Stimulated activated naive CD8-positive, alpha-beta T cell treated with anti-CD3 and anti-CD28 coated beads, Interleukin-15, Interleukin-2, amounts not matched to agents 100 U/mL and 50 U/mL, for 24 hours (primary cell): ENCODE measurements around the gene LDB2.

Experiments used
- ATAC-seq: fragments of 150-1000 bp; cut with Tn5 transposase; one replicate; pipeline ENCODE4 v1.10.0; 2021
- DNase-seq: peaks from one replicate; pipeline ENCODE4 v3.0.0; 2021

LDB2 gene

DNA sequence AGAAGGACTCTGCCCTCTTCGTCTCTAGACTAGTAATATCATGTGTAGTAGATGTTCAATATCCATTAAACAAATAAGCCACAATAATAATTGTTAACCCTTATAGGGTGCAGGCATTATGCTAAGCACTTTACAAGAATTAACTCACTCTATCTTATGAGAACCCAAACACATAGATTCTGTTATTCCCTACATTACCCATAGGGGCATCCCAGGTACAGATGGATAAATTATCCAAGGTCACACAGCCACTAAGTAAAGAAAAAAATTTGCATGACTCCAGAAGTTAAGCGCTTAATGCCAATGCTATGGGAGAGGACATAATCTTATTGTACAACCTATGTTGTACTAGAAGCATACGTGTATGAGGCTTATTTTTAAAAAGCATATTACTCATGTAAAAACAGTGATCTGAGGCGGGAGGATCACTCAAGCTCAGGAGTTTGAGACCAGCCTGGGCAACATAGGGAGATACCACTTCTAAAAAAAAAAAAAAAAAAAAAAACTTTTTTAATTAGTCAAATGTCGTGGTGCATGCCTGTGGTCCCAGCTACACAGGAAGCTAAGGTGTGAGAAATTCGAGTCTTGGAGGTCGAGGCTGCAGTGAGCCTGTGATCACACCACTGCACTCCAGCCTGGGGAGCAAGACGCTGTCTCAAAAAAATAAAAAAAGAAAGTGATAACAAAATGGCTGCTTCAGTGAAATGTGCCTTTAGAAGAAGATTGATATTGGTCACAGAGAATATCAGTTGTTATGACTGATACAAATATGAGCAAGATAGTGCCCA, 13.6 kb downstream of the LDB2 start:
- ATAC-seq = no peak

DNA sequence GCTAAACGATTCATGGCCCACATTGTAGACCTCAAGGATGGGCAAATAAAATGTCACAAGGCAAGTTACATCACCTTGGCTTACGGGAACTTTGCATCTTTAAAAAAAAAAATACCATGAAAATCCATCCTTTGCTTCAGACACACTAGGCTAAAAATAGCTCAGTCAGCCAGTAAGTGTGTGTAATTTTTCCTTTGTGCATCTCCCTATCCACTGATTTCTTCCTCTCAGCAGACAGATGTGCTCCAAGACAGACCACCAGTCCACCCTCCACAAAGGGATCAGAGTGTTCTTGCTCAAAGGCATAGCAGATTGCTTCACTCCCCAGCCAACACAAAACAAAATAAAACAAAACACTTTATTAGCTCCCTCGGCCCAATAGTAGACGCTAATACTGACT, 14.6 kb downstream of the LDB2 start:
- ATAC-seq = no peak
- no peak for DNase-seq

More for the DNA sequence above, 13.6 kb downstream of the LDB2 start:
- DNase-seq = no peak

- ATAC-seq = no peak
- no peak for DNase-seq
Measured at GRCh38 chr4:16881151-16881884, 17.1 kb downstream of the LDB2 start.

GRCh38 chr4:16875487-16875886, 23.0 kb downstream of the LDB2 start:
- ATAC-seq = no peak
- DNase-seq = no peak

DNA sequence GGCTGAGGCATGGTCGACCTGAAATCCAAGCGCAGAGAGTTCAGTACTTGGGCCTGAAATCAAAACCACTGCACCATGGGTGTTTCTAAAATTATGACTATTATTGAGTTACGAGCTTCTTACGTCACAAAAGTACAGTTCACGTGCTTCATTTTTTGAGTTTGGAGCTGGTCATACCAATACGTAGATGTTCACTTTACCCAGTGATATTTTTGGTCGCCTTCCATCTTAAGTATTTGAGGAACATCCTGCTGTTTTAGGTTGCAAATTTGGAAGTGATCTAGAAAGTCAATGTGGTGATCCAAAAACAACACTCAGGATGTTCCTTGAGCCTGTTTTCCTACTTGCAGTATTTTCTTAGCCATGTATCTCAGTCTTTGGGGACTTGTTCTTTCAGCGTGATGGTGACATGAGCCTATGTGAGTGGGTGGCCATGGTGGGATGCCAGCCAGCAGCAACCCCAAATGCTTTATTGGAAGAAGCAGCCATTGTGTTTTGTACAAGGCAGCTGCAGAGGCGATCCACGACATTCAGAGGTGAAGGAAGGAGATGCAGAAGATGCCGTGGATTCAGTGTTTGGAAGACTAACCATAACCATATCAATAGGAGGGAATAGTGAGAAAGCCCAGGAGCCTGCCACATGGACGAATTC, 28.7 kb downstream of the LDB2 start:
- ATAC-seq (no peak), DNase-seq (no peak)

DNA sequence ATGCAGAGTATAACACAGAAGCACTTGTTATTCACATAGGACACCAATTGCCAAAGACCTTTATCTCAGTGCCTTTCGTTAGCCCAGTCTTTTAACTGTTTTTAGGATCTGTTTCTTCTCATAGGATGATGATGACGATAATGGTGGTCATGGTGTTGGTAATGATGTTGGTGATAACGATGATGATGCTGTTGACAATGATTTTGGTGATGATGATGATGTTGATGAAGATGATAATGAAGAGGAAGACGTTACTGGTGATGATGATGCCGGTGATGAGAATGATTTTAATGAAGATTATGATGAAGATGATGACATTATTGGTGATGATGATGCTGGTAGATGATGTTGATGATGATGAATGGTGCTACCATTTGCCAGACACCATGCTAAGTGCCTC, 29.8 kb downstream of the LDB2 start:
- DNase-seq = no peak
- no peak for ATAC-seq

DNA sequence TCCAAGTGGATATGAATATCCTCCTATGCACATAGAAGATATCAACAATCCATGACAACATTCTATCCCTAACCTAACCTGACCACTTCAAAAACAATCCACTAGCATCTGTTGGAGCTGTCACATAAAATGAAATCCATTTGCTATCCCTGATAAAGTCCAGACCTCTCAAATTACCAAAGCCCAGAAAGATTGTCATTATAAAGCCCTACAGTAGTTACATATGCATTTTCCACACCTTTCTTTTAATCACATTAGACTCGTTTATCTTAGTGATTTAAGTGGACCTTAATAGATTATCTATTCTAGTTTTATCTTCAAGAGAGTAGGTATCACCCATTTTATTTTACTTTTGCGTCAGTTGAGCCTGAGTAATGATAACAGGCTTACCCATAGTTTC, 30.6 kb downstream of the LDB2 start:
- no peak for DNase-seq
- ATAC-seq = no peak

GRCh38 chr4:16866974-16867373, 31.5 kb downstream of the LDB2 start:
- DNase-seq (no peak), ATAC-seq (no peak)

- DNase-seq (no peak), ATAC-seq (no peak)
Measured at GRCh38 chr4:16865897-16866283, 32.6 kb downstream of the LDB2 start.

- ATAC-seq = no peak
- DNase-seq = no peak
Measured at GRCh38 chr4:16865209-16865896, 33.1 kb downstream of the LDB2 start.

DNA sequence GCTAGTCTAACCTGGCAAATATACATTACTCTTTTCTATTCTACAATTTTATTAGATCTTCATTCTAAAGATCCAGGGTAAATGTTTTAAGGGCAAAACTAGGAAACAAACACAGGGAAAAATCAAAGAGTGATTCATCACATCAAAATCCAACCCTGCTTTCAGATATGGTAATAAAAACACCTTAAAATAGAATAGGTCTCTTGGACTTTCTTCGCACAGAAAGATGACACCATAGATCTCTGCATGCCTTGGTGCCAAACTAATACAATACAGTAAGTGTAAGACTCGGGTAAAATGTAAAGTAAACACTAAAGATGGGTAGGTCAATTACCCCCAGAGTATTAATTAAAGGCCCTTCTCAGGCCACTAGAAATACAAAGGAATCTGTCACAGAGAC, 34.2 kb downstream of the LDB2 start:
- ATAC-seq (no peak), DNase-seq (no peak)

DNA sequence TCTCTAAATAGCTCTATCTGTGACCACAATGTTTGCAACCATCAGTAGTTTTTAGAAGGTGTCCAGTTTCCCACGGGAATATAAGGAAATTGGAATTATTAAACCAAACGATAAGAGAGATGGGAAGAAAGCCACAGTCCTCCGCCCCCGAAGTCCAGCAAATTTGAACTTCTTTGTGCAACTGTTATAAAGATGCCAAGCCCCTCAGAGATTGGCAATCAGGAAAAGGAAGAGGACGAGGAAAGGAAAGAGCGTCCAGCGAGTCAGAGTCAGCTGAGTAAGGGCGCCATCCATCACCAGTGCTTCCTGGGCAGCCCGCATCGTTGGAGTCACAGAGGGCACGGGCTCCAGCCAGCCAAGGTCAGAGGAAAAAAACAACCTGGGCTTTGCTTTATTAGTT, 35.7 kb downstream of the LDB2 start:
- DNase-seq (no peak), ATAC-seq (no peak)

GRCh38 chr4:16860516-16860915, 37.9 kb downstream of the LDB2 start:
- ATAC-seq (no peak), DNase-seq (no peak)

DNA sequence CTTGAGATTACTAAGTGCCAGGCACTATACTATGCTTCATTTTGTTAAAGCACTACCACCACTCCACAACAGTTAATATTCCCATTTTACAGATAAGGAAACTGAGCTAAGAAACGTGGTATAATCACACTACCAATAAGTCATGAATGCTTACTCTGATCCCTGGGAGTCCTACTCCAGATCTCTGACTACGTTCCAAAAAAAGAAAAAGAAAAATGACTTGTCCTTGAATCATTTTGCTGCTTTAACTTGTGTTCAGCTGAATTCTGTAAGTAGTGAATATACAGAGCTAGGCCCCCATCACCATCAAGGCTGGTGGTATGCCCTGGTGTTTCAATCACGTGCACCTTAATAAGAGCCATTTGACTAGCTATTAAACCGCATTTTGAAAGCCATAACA, 39.4 kb downstream of the LDB2 start:
- DNase-seq (no peak), ATAC-seq (no peak)

DNA sequence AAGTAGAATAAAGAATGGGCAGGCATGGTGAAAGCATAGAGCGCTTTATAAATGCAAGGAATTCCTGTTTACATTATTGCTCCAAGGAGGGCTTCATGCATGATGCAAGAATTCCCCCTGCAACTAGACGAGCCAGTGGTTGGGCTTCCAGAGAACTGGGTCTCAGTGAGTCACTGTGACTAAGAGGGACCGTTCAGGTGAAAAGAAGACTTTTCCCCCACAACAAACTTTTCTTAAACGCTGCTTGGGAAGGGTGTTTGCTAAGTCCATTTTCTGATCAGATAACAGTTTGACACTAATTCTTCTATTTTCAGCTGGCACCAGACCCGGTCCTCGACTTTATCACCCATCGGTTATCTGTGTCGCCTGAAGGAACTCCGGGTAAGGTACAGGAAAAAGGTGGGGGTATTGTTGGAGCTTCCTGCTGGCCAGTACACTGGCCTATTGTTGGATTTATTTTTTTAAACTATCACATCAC, 40.1 kb downstream of the LDB2 start:
- ATAC-seq = no peak
- DNase-seq = no peak

GRCh38 chr4:16857425-16857824, 41.0 kb downstream of the LDB2 start:
- ATAC-seq = no peak
- DNase-seq = no peak

DNA sequence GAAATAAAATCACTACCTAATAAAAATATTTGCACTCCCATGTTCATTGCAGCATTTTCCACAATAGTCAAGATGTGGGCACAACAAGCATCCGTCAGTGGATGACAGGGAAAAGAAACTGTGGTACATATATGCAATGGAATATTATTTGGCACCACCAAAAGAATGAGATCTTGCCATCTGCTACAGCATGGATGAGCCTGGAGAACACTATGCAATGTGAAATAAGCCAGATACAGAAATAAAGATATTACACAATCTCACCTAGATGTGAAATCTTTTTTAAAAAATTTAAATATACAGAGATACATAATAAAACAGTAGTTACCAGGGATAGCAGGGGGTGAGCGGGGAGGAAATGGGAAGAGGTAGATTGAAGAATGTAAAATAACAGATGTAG, 44.8 kb downstream of the LDB2 start:
- ATAC-seq = no peak

DNA sequence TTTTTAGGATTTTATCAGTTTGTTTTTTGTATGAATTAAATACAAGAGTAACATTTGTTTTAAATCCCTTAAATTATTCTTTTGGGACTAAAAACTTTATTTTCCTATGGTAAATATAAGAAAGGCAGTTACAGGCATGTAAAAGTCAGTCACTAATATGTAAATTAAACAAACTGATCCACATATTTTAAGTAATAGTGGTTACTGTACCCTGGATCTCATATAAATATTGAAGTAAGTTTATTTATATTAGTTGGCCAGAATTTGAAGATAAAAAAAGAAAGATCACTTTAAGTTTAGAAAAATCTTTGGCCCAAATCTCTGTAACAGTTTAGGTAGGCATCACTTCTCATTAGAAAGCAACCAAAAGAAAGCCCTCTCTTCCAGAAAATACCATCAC, 45.8 kb downstream of the LDB2 start:
- ATAC-seq = no peak
- no peak for DNase-seq

More for the DNA sequence above, 44.8 kb downstream of the LDB2 start:
- no peak for DNase-seq

DNA sequence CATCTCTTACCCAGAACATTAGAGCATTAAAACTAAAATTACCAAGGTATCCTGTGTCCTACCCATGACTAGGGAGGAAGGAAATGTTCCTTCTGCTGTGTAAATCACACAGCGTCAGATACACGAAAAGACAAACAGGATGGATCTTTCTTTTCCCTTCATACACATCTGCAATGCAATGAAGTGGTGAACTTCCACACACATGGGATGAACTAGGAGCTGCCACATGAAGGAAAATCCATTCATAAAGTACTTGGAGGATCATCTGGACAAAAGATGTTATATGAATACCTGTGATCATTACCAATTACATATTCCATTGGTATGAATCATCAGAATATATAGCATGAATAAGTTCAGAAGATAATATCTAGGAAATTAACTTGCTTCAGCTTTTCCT, 46.2 kb downstream of the LDB2 start:
- DNase-seq = no peak
- ATAC-seq = no peak

- ATAC-seq (no peak), DNase-seq (no peak)
Measured at GRCh38 chr4:16846540-16847117, 51.8 kb downstream of the LDB2 start.

DNA sequence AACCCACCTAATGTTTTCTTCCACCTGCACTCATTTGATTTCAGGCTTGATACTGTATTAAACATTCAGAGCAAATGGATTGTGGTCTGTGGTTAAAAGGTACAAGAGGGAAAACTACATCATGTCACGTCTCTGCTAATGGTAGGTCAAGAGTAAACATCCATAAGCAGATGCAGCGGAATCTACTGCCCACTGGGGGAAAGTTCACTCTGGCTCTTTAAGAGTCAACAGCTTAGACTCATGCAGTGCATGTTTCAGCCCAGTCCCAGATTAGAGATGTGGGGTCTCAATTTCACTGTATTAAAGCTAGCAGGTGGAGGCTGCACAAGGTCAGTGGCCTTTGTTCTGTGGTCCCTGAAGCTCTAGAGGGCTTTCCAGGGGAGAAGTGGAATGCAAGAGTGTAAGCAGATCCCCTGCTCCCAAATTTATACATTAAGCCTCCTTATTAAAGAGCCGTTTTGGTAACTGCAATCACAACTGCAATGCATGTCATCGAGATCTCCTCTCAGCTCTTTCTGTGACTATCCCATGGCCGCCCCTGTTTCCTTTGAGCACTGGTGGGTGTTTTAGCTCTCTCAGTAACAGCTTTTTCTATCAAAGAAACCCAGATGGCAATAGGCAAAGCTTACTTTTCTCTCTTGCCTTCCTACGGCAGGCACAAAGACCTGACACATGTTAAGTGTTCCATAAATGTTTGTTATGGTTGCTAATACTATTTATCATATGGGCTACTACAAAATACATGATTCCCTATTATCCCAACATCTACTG, 53.4 kb downstream of the LDB2 start:
- no peak for DNase-seq
- no peak for ATAC-seq
